Stimulated activated CD4-positive, alpha-beta T cell treated with anti-CD3 and anti-CD28 coated beads, Interleukin-1b, Interleukin-23, amount 100 ng/mL, for 1 hour (primary cell): ENCODE measurements around the gene CABP2.
"Not testable (repeated sequence)": the region's sequence is repeated elsewhere in the genome, so short reads cannot be mapped to it uniquely, and the experiment has no call there.

Experiments used
- DNase-seq, 2 donors: peaks; one replicate each; pipeline ENCODE4 v3.0.0-alpha.2; 2020; ENCODE audit warnings: low read depth in 2 of 2

The CABP2 gene

DNA sequence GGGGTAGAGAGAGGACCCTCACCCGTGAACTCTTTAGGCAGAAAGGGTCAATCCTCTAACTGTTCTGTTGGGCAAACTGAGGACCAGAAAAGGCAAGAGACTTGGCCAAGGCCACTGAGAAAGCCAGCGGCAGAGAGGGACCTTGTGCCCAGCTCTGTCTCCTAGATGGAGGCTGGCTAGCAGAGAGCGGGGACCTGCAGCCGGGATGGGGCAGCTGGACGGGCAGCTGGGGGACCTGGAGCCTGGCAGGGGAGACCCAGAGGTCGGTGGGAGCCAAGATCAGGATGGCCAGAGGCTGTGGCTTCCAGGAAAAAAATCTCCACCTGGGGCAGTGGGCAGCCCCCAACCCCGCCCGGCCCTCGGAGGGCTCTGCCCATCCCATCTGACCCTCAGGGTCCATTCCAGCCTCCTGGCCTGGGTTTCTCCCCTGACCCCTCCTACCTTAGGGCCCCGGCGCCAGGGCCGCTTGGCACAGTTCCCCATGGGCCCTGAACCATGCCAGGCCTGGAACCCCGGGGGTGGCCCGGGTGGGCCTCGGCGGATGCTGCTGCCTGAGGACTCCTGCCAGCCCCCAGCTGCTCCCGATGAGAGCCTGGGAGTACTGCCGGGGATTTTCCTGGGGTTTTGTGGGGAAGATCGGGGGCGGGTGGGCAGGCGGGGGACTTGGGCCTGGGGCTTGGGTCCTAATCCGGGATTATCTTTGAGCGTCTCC is at the start of gene CABP2:
CABP2 (minus strand) TSS at position 603 of the 712 bp plus-strand sequence; CDS start at position 483, 120 bp downstream.
- DNase-seq, result no peak

DNA sequence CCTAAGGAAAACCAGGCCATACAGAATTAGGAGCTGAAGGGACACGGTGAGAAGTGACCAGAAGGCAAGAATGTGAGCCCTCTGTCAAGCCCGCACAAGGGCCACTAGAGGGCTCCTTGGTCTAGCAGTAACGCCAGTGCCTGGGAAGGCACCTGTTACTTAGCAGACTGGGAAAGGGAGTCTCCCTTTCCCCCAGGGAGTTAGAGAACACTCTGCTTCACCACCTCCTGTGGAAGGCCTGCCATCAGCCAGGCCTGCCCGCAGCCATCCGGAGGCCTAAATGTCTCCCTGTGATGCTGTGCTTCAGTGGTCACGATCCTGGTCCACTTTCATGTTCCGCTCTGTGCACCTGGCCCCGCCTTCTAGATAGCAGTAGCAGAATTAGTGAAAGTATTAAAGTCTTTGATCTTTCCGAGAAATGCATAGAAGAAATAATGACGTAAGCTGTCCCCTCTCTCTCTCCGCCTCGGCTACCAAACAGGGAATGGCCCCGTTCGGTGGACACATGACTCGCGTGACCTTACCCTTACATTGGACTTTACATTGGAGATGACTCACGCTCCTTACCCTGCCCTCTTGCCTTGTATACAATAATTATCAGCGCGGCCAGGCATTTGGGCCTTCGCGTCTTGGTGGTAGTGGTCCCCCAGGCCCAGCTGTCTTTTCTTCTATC is 49.6 kb upstream of the CABP2 start:
- no peak for DNase-seq

- no peak for DNase-seq
Measured at GRCh38 chr11:67572305-67572704, 49.1 kb upstream of the CABP2 start.

DNA sequence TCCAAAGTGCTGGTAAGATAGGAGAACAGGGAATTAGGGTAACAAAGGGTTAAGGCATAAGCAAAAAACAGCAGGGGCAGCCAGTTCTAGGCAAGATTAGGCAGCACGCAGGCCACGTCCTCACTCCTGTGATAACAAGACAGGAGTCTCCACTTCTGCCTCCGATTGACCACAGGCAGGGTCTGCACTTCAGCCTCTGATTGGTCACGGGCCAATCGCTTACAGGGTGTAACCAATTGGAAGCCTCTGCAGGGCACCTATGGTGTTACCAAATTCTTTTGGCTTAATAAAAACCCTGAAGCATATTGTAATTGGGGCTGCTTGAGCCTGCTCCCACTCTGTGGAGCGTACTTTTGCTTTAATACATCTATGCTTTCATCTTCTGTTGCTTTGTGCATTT is 48.2 kb upstream of the CABP2 start:
- DNase-seq, result no peak

DNA sequence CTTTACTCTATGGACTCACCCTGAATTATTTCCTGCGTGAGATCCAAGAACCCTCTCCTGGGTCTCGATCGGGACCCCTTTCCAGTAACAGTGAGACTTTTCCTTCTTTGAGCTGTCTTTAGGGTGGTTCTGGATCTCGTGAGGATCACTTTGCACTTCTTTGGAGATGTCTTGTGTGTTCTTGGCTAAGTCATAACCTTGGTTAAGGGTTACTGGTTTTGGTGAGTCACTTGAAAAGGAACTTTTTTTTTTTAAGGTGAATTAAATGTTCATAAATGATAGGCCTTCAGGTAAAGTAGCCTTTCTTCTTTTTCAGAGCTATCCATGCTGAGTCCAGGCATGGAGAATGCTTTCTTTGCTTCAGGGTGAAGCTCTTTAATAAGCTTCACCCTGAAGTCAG is 41.0 kb upstream of the CABP2 start:
- no peak for DNase-seq

- not testable (repeated sequence) for DNase-seq
Measured at GRCh38 chr11:67563705-67564114, 40.5 kb upstream of the CABP2 start.

- DNase-seq, result no peak
Measured at GRCh38 chr11:67562963-67563704, 39.9 kb upstream of the CABP2 start.

- DNase-seq, result no peak
Measured at GRCh38 chr11:67561971-67562619, 38.8 kb upstream of the CABP2 start.

DNA sequence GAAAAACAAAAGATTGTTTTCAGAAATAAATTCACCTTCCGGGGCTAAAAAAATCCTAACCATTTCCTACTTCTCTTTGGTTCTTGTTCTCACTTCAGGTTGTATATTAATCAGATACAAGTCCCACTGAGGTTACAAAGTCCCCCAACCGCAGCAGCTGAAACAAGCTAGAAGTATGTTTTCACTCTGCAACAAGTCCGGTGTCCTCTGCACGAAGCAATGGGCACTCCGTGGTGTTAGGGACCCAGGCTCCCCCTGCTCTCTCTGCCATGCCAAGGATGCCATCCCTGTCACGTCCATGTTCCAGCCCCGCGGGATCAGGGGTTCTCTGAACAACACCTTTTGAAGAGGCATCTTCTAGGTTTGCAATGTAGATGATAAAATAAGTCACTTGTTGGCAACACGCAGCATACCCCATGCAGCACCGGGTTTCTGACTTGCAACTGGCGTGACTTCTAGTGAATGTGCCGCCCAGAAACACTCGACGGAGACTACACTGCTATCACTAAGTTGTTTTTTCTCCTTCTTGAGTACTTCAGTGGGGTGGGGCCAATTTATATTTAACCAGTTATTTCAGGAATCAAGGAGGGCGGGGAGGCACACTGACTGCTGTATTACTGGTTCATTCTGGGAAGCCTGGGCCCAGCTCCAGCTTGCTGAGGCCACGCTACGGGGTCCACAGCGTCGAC is 35.0 kb upstream of the CABP2 start:
- no peak for DNase-seq

DNA sequence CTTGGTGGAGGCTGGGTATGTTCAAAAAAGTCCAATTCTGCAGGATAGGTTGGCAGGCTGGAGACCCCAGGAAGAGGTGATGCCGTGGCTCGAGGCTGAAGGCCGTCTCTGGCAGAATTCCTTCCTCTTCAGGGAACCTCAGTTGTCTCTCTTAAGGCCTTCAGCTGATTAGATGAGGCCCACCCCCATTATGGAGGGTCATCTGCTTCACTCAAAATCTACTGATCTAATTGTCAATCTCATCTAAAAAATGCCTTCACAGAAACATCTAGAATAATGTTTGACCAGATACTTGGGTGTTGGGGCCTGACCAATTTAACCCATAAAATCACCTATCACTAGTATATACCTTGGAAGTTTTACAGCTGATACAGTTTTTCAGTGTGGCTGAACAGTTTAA is 33.0 kb upstream of the CABP2 start:
- no peak for DNase-seq

- not testable (repeated sequence) for DNase-seq
Measured at GRCh38 chr11:67551697-67552096, 28.5 kb upstream of the CABP2 start.

DNA sequence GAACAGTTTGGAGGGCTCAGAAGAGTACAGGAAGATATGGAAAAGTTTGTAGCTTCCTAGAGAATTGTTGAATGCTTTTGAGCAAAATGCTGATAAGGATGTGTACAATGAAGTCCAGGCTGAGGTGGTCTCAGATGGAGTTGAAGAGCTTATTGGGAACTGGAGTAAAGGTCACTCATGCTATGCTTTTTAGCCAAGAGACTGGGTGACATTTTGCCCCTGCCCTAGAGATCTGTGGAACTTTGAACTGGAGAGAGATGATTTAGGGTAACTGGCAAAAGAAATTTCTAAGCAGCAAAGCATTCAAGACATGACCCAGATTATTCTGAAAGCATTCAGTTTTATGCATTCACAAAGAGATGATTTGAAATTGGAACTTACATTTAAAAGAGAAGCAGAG is 27.9 kb upstream of the CABP2 start:
- DNase-seq, result no peak

GRCh38 chr11:67548555-67549110 is 25.4 kb upstream of the CABP2 start:
- DNase-seq, result no peak

DNA sequence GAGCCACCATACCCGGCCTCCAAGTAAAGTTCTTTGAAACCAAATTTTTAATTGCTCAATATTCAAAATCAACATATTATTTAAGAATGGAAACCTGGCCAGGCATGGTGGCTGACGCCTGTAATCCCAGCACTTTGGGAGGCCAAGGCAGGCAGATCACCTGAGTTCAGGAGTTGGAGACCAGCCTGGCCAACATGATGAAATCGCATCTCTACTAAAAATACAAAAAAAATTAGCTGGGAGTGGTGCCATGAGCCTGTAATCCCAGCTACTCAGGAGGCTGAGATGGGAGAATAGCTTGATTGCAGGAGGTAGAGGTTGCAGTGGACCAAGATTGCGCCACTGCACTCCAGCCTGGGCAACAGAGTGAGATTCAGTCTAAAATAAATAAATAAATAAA is 24.9 kb upstream of the CABP2 start:
- DNase-seq, result not testable (repeated sequence)

- no peak for DNase-seq
Measured at GRCh38 chr11:67545280-67545679, 22.0 kb upstream of the CABP2 start.

DNA sequence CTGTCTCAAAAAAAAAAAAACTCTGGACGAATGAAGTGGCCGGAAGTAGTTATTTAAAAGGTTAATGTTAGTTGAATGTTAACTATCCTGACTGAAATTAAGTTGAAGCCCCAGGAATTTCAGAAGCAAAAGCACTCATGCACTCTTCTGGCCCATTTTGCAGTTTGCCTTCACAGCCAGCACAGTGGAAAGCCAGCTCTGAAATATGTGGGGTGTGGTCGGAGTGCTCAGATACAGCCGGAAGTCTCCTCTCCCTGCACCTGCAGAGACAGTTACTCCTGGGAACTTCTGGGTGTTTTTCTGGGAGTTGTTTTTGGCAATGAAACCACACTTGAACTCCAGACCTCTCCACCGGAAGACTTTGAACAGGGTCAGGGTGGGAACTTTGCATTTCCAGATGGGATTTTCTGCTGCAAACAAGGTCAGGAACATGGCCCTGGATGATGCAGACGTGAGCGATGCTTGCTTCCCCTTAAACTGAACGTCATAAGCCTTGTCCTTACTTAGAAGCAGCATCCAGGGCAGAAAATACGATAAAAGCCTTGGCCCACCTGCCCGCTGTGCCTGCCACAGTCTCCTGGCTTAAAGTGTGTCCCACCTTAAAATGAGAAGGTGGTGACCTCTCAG is 21.5 kb upstream of the CABP2 start:
- no peak for DNase-seq

GRCh38 chr11:67543585-67543984 is 20.3 kb upstream of the CABP2 start:
- DNase-seq, result no peak

DNA sequence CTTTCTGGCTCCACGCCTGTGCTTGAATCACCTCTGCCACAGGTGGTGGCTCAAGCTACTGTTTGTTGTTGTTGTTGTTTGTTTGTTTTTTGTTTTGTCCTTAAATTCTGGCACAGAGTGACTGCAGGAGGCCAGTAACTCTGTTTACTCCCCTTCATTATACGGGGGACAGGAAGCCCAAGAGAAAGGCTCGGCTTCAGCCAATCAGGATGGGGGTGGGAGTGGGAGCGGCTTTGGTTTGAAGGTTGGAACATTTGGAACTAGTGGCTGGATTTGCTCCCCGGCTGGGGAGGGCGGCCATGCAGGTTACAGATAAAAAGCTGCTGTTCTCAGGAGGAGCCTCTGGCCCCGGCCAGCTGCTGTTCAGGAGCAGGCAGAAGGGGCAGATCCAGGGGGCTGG is 19.7 kb upstream of the CABP2 start:
- DNase-seq, result no peak

DNA sequence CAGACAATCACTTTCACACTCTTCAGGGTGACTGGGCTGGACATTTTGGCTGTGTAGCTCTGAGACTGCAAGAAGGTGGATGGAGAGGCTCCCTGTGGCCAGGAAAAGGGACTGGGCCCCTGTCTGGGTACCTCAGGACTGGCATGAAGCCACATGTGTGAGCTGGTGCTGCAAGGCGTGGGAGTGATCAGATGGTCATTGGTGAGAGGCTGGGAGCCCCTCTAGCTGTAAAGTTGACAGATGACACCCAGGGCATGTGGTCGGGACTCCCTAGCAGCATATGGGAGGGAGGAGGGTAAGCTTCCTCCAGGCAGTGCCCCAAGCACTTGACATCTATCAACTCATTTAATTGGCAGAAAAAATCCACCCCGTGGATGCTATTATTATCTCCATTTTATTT is 18.9 kb upstream of the CABP2 start:
- DNase-seq, result no peak

DNA sequence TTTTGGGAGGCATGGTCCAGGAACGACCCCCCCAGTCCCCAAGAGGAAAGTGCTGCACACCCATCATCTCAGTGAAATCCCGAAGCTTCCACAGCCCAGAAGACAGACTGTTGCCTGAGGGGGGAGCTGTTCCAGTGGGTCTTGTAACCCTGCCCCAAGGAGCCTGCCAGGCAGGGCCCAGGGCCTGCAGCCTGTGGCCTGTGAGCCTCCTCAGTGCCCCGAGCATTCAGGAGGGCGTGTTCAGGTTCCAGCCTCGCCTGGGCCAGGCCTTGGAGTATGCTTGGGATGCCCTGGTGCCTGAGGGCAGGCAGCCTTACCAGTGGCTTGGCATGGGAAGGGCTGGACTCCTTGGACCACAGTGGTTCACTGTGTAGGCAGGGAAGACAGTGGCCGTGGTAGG is 18.0 kb upstream of the CABP2 start:
- DNase-seq, result no peak

DNA sequence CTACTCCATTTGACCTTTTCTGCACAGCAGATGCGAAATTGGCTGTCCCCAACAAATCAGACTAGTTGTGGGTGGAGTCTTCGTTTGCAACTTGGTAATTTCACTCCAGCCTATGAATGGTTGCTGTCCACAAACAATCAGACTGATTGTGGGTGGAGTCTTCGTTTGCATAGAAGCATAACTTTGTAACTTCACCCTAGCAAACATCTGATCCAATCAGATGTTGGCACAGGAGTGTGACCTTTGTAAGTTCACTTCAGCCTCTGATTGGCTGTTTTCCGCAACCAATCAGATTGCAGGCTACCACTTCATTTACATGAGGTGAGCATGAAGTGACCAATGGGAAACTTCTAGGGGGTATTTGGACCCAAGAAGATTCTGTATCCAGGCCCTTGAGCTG is 16.3 kb upstream of the CABP2 start:
- DNase-seq, result no peak
